GM18505 (cell line): Measurements from ENCODE around the gene FGGY.
"Not testable (repeated sequence)": the region's sequence is repeated elsewhere in the genome, so short reads cannot be mapped to it uniquely, and the experiment has no call there.

ENCODE experiments used
- ATAC-seq: cut with Tn5 transposase; IDR thresholded peaks from one replicate; pipeline ENCODE4 v1.9.1; 2021; ENCODE audit not compliant: unreplicated experiment
- POLR2A ChIP-seq: IDR thresholded peaks from 4 replicates; pipeline ENCODE4 v1.6.1; 2011; ENCODE audit warnings: borderline replicate concordance; ENCODE audit not compliant: insufficient read depth, insufficient read length; ENCODE audit errors: extremely low read depth

The FGGY gene

GRCh38 chr1:59703226-59703917, 406.5 kb downstream of the FGGY start:
- ATAC-seq: no peak
- TF ChIP-seq POLR2A: no peak

- no peak for TF ChIP-seq POLR2A
- ATAC-seq: no peak
These were observed 407.1 kb downstream of the FGGY start for GRCh38 chr1:59703918-59704378.

- no peak for ATAC-seq
- no peak for TF ChIP-seq POLR2A
These were observed 407.8 kb downstream of the FGGY start for GRCh38 chr1:59704716-59705115.

GRCh38 chr1:59705466-59706302, 408.8 kb downstream of the FGGY start:
- TF ChIP-seq POLR2A: no peak
- ATAC-seq: no peak

GRCh38 chr1:59706303-59706599, 409.4 kb downstream of the FGGY start:
- no peak for TF ChIP-seq POLR2A
- ATAC-seq: no peak

GRCh38 chr1:59707178-59707791, 410.4 kb downstream of the FGGY start:
- no peak for ATAC-seq
- TF ChIP-seq POLR2A: no peak

GRCh38 chr1:59709333-59709732, 412.4 kb downstream of the FGGY start:
- no peak for ATAC-seq
- TF ChIP-seq POLR2A: no peak

- ATAC-seq: not testable (repeated sequence)
These were observed 414.0 kb downstream of the FGGY start for GRCh38 chr1:59710920-59711319.

- no peak for TF ChIP-seq POLR2A
These were observed 417.3 kb downstream of the FGGY start for GRCh38 chr1:59714219-59714618.

GRCh38 chr1:59714966-59715365, 418.1 kb downstream of the FGGY start:
- no peak for ATAC-seq
- TF ChIP-seq POLR2A: no peak

More at GRCh38 chr1:59714219-59714618, 417.3 kb downstream of the FGGY start:
- ATAC-seq: no peak

GRCh38 chr1:59716832-59717231, 419.9 kb downstream of the FGGY start:
- no peak for ATAC-seq
- no peak for TF ChIP-seq POLR2A

GRCh38 chr1:59718064-59718988, 421.4 kb downstream of the FGGY start:
- TF ChIP-seq POLR2A: no peak
- ATAC-seq: no peak

- no peak for ATAC-seq
- no peak for TF ChIP-seq POLR2A
These were observed 422.1 kb downstream of the FGGY start for GRCh38 chr1:59718989-59719360.

- ATAC-seq: no peak
- no peak for TF ChIP-seq POLR2A
These were observed 423.6 kb downstream of the FGGY start for GRCh38 chr1:59720326-59721115.
